ENCODE measurements around the gene LINGO1.

LINGO1 gene

GRCh38 chr15:77613814-77614213, 18.9 kb downstream of the LINGO1 start:
- in situ Hi-C loops (cut with MboI; ENCODE audit: low sequenced_read_pairs, unreplicated experiment) = no loop called here
- no peak for TF ChIP-seq CTCF (IDR thresholded peaks at IDR 0.05; ENCODE audit: borderline replicate concordance, control extremely low read depth, extremely low read depth, insufficient read depth, missing control alignments)

GRCh38 chr15:77612958-77613601, 19.6 kb downstream of the LINGO1 start:
- DNase-seq (ENCODE audit: low spot score) = no peak
- no peak for TF ChIP-seq CTCF (IDR thresholded peaks at IDR 0.05; ENCODE audit: borderline replicate concordance, control extremely low read depth, extremely low read depth, insufficient read depth, missing control alignments)
- in situ Hi-C loops (cut with MboI; ENCODE audit: low sequenced_read_pairs, unreplicated experiment) = no loop called here

More at GRCh38 chr15:77613814-77614213, 18.9 kb downstream of the LINGO1 start:
- DNase-seq (ENCODE audit: low spot score) = no peak

GRCh38 chr15:77611767-77612166, 20.9 kb downstream of the LINGO1 start:
- no peak for TF ChIP-seq CTCF (IDR thresholded peaks at IDR 0.05; ENCODE audit: borderline replicate concordance, control extremely low read depth, extremely low read depth, insufficient read depth, missing control alignments)
- in situ Hi-C loops (cut with MboI; ENCODE audit: low sequenced_read_pairs, unreplicated experiment) = no loop called here
- DNase-seq (ENCODE audit: low spot score) = no peak

- DNase-seq (ENCODE audit: low spot score) = no peak
- in situ Hi-C loops (cut with MboI; ENCODE audit: low sequenced_read_pairs, unreplicated experiment) = no loop called here
- TF ChIP-seq CTCF (IDR thresholded peaks at IDR 0.05; ENCODE audit: borderline replicate concordance, control extremely low read depth, extremely low read depth, insufficient read depth, missing control alignments) = no peak
Observed at GRCh38 chr15:77610731-77611130, 22.0 kb downstream of the LINGO1 start.

- no peak for TF ChIP-seq CTCF (IDR thresholded peaks at IDR 0.05; ENCODE audit: borderline replicate concordance, control extremely low read depth, extremely low read depth, insufficient read depth, missing control alignments)
- DNase-seq (ENCODE audit: low spot score) = no peak
- in situ Hi-C loops (cut with MboI; ENCODE audit: low sequenced_read_pairs, unreplicated experiment) = no loop called here
Observed at GRCh38 chr15:77609558-77609957, 23.2 kb downstream of the LINGO1 start.

- TF ChIP-seq CTCF (IDR thresholded peaks at IDR 0.05; ENCODE audit: borderline replicate concordance, control extremely low read depth, extremely low read depth, insufficient read depth, missing control alignments) = no peak
- DNase-seq (ENCODE audit: low spot score) = no peak
- in situ Hi-C loops (cut with MboI; ENCODE audit: low sequenced_read_pairs, unreplicated experiment) = no loop called here
Observed at GRCh38 chr15:77608774-77609173, 23.9 kb downstream of the LINGO1 start.
